NT2/D1 (cell line): Measurements from ENCODE around the gene ZFR2.

Source experiments
- DNase-seq: peaks from one replicate; pipeline ENCODE4 v3.0.0-alpha.2; 2011; ENCODE audit warnings: low read depth, low spot score
- H3K27me3 ChIP-seq: 2 replicates; pipeline ENCODE4 v1.6.0; 2011; ENCODE audit warnings: mild to moderate bottlenecking; ENCODE audit not compliant: insufficient read length, insufficient read depth
- H3K36me3 ChIP-seq: 2 replicates; pipeline ENCODE4 v1.6.1; 2011; ENCODE audit warnings: mild to moderate bottlenecking, low read length, mixed read lengths; ENCODE audit not compliant: insufficient read depth, insufficient read length
- H3K4me1 ChIP-seq: 2 replicates; pipeline ENCODE4 v1.5.1; 2011; ENCODE audit not compliant: insufficient read depth, insufficient read length
- H3K4me3 ChIP-seq: 2 replicates; pipeline ENCODE4 v1.5.1; 2011; ENCODE audit warnings: low read depth; ENCODE audit not compliant: insufficient read length
- H3K9ac ChIP-seq: 2 replicates; pipeline ENCODE4 v1.6.0; 2011; ENCODE audit warnings: low read depth; ENCODE audit not compliant: insufficient read length
- H3K9me3 ChIP-seq: 2 replicates; pipeline ENCODE4 v1.5.1; 2011; ENCODE audit warnings: mild to moderate bottlenecking, low read length; ENCODE audit not compliant: insufficient read depth
- SUZ12 ChIP-seq: IDR thresholded peaks from 2 replicates; pipeline ENCODE4 v1.6.1; 2011; ENCODE audit not compliant: insufficient read length, insufficient read depth; ENCODE audit errors: extremely low read depth
- YY1 ChIP-seq: IDR thresholded peaks from 2 replicates; pipeline ENCODE4 v1.6.1; 2011; ENCODE audit not compliant: insufficient read length, insufficient read depth
- ZNF274 ChIP-seq: IDR thresholded peaks from 2 replicates; pipeline ENCODE4 v1.6.1; 2011; ENCODE audit warnings: mild to moderate bottlenecking, low read depth, low read length

The ZFR2 gene

DNA sequence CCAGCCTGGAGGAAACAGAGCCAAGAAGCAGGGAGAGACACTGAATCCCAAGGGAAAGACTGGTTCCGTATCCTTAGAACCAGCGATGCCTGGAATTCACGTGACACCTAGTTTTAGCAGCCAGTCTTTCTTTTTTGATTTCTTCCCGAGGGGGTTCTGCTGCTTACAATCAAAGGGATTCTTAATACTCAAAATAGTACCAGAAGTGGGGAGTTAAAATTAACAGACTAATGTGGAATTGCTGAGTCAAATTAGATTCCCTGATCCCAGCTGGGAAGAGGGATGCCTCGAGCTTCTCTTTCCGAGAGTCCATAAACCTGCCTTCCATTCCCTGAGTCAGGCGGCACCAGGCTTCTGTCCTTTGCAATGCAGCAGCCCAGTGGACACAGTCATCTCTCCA is 77.9 kb downstream of the ZFR2 start:
- Histone ChIP-seq H3K36me3 (no peaks in the 10 kb centered on the region), H3K9ac (no peak overlapping the region), H3K4me1 (no peaks in the 10 kb centered on the region), H3K4me3 (no peak overlapping the region), H3K27me3 (peaks cover 5% of the 10 kb centered on the region), H3K9me3 (peaks cover 1% of the 10 kb centered on the region)
- no peak for DNase-seq
- TF ChIP-seq ZNF274 (no peak), YY1 (no peak), SUZ12 (no peak)

- peaks cover 11% of the 10 kb centered on the region for H3K27me3 ChIP-seq
- H3K9me3 ChIP-seq: no peaks in the 10 kb centered on the region
- DNase-seq: no peak
- no peak overlapping the region for H3K9ac ChIP-seq
- H3K36me3 ChIP-seq: no peaks in the 10 kb centered on the region
- no peak overlapping the region for H3K4me3 ChIP-seq
- TF ChIP-seq ZNF274 (no peak), YY1 (no peak), SUZ12 (no peak)
- peaks cover 4% of the 10 kb centered on the region for H3K4me1 ChIP-seq
Measured at GRCh38 chr19:3790209-3790734, 78.6 kb downstream of the ZFR2 start.

DNA sequence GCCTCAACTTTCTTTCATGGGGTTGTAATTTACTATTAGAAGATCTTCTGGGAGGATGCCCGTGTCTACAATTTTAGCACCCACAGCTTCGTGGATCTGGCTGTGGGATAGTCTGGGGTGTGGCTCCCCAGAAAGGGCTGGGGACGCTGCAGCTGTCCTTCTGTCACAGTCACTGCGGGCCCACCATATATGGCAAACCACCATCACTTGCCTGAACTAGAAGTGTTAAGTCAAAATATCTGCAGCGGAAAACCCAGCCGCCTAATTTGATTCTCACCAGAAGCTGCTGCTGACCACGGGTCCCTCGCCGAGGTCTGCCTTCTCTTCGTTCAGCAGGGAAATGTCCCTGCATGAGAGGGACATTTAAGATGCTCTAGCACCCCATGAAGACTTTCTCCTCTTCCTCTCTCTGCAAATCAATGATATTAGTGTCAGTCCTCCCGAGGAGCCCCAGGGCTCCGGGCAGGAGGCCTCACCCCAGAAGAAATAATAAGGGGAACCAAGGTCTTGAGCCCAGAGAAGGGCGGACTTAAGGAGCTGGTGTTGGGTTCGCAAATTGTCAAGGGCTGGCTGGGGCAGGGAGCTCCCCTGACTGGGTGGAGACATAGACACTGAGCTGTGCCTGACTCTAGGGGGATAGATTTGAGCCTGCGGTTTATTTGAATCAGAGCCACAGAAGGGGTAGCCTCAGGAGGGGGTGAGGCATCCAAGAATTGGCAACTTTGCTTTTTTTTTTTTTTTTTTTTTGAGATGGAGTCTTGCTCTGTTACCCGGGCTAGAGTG is 79.7 kb downstream of the ZFR2 start:
- no peaks in the 10 kb centered on the region for H3K36me3 ChIP-seq
- H3K4me3 ChIP-seq: no peak overlapping the region
- TF ChIP-seq ZNF274 (no peak), YY1 (no peak), SUZ12 (no peak)
- H3K4me1 ChIP-seq: peaks cover 7% of the 10 kb centered on the region
- no peak overlapping the region for H3K9ac ChIP-seq
- H3K9me3 ChIP-seq: no peaks in the 10 kb centered on the region
- no peak for DNase-seq
- peaks cover 11% of the 10 kb centered on the region for H3K27me3 ChIP-seq

DNA sequence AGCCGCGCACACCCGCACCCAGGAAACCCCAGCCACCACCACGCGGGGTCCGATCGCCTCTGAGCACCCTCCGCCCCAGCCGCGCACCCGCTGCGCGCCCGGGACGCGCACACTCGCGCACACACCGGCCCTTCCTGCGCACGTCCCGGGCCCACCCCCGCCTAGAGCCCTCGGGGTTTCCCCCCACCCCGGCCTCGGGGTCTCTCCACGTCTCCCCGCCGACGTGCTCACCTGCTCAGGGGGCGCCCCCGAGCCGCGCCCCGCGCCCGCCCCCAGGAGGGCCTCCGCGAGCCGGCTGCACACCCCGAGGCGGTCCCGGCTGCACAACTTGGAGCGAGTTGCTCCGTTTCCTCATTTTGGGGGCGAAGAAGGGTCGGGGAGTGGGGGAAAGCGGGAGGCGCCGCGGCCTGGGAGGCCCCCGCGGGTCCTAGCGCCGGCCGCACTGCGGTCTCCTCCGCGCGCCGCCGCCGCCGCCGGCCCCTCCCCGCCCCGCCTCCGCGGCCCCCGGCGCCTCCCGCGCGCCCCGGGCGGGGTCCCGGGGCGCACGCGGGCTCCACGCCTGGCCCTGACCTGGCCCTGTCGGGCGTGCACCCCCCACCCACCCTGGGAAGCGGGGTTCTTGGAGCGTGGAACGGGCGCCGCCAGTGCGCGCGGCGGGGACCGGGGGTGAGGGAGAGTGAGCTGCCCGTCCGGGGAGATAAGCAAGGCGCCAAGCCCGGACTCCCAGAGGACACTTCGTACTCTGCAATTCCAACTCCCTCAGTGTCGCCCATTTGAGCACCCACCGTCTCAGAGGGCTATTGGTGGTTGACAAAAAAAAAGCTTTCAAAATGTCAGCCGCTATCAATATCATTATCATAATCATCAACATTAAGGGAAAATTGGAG is 82.7 kb downstream of the ZFR2 start, which contains the start of gene MATK:
Gene MATK (minus strand): TSS at position 444 of the 887 bp plus-strand sequence. CDS start 1,246 bp downstream, outside the sequence.
- Histone ChIP-seq H3K4me1 (peaks cover 7% of the 10 kb centered on the region), H3K4me3 (peak within 1 kb of the TSS; percentile 91), H3K36me3 (no peaks in the 10 kb centered on the region), H3K9ac (peak within 1 kb of the TSS; percentile 90), H3K9me3 (no peaks in the 10 kb centered on the region), H3K27me3 (peaks cover 11% of the 10 kb centered on the region)
- TF ChIP-seq SUZ12 (no peak), YY1 (no peak), ZNF274 (no peak)
- DNase-seq: no peak

DNA sequence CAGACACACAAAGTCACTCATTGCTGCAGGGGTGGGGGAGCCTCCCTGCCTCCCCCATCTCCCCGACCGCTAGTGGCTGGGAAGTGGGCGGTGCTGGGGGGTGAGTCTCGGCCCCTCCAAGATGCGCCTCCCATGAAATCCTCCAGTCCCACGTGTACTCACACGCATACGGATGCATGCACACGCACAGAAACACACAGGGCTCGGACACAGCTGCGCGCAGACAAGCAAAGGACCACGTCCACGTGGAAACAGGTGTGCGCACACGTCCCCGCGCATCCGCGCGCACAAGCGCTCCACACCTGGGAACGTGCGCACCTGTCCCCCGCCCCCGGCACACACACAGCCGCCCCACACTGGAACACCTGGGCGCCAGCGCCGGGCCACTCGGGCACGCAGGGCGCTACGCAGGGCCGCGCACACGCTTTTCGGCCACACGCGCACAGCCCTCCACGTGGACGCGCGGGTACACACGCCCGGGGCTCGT is 83.3 kb downstream of the ZFR2 start:
- peaks cover 11% of the 10 kb centered on the region for H3K27me3 ChIP-seq
- no peaks in the 10 kb centered on the region for H3K36me3 ChIP-seq
- H3K4me3 ChIP-seq: peak overlapping the region; percentile 91
- H3K4me1 ChIP-seq: peaks cover 7% of the 10 kb centered on the region
- peak overlapping the region; percentile 90 for H3K9ac ChIP-seq
- DNase-seq: no peak
- no peaks in the 10 kb centered on the region for H3K9me3 ChIP-seq
- TF ChIP-seq ZNF274 (no peak), SUZ12 (no peak), YY1 (no peak)

DNA sequence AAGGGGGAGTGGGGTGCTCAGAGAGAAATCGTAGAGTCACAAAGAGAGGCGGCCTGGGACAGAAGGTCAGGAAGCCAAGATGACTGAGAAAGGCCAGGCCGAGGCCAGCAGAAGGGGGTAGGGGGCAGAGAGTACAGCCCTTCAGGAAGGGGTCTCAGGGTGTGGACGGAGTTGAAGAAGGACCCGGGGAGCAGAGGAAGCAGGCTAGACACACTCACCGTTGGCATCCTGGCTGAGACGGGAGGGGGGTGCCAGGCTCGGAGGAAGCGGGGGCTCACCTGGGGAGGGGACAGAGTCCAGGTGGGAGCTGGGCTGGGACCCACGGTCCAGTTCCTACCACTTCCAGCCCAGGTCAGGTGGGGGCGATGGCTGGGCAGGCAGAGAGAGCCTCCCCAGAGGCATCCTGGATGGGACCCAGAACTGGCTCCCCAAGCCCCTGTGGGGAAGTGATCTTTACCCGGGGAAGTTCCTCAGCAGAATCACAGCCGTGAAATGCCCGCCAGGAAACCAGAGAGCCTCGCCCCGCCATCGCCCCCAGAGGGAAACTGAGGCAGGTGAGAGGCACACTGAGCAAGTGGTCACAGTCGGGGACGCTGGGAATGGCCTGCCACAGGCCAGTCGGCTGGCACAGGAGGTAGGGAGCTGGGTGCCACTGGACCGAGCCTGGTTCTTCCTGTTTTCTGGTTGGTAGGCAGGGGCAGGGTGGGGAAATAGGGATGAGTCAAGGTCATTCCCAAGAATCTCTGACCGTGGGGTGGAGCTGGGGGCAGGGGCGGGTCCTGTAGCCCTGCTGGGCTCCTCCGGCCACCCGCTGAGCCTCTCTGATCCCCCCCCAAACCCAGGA is 84.0 kb downstream of the ZFR2 start:
- no peaks in the 10 kb centered on the region for H3K36me3 ChIP-seq
- peak overlapping the region; percentile 91 for H3K4me3 ChIP-seq
- no peaks in the 10 kb centered on the region for H3K9me3 ChIP-seq
- peaks cover 11% of the 10 kb centered on the region for H3K27me3 ChIP-seq
- no peak for DNase-seq
- H3K9ac ChIP-seq: peak overlapping the region; percentile 21
- no peak for TF ChIP-seq ZNF274
- H3K4me1 ChIP-seq: peaks cover 7% of the 10 kb centered on the region
